GM19023 (cell line): ENCODE measurements around the gene ZBTB40.

ENCODE experiments used
- ATAC-seq: cut with Tn5 transposase; IDR thresholded peaks from one replicate; pipeline ENCODE4 v1.9.1; 2021; ENCODE audit warnings: mild to moderate bottlenecking, moderate library complexity; ENCODE audit not compliant: unreplicated experiment

The ZBTB40 gene

GRCh38 chr1:22462928-22463327 lies 11.3 kb downstream of the ZBTB40 start:
- no peak for ATAC-seq

- ATAC-seq: no peak
These were observed 13.4 kb downstream of the ZBTB40 start for GRCh38 chr1:22465015-22465565.

- no peak for ATAC-seq
These were observed 14.0 kb downstream of the ZBTB40 start for GRCh38 chr1:22465671-22466070.

GRCh38 chr1:22470227-22470626 lies 18.6 kb downstream of the ZBTB40 start:
- no peak for ATAC-seq

GRCh38 chr1:22471078-22471477 lies 19.4 kb downstream of the ZBTB40 start:
- ATAC-seq: no peak

- no peak for ATAC-seq
These were observed 20.0 kb downstream of the ZBTB40 start for GRCh38 chr1:22471610-22472009.

GRCh38 chr1:22472596-22472995 lies 20.9 kb downstream of the ZBTB40 start:
- ATAC-seq: no peak

- no peak for ATAC-seq
These were observed 22.3 kb downstream of the ZBTB40 start for GRCh38 chr1:22473952-22474351.

GRCh38 chr1:22476566-22476965 lies 24.9 kb downstream of the ZBTB40 start:
- no peak for ATAC-seq

- no peak for ATAC-seq
These were observed 31.5 kb downstream of the ZBTB40 start for GRCh38 chr1:22483121-22483520.

- no peak for ATAC-seq
These were observed 33.2 kb downstream of the ZBTB40 start for GRCh38 chr1:22484706-22485345.

GRCh38 chr1:22485431-22485830 lies 33.8 kb downstream of the ZBTB40 start:
- ATAC-seq: no peak

- no peak for ATAC-seq
These were observed 36.1 kb downstream of the ZBTB40 start for GRCh38 chr1:22487781-22488180.

GRCh38 chr1:22488319-22488718 lies 36.7 kb downstream of the ZBTB40 start:
- ATAC-seq: no peak

- no peak for ATAC-seq
These were observed 37.6 kb downstream of the ZBTB40 start for GRCh38 chr1:22489278-22489677.

GRCh38 chr1:22489823-22490222 lies 38.2 kb downstream of the ZBTB40 start:
- no peak for ATAC-seq

GRCh38 chr1:22490309-22490708 lies 38.7 kb downstream of the ZBTB40 start:
- no peak for ATAC-seq

GRCh38 chr1:22491995-22492715 lies 40.5 kb downstream of the ZBTB40 start:
- ATAC-seq: no peak

GRCh38 chr1:22494144-22494543 lies 42.5 kb downstream of the ZBTB40 start:
- no peak for ATAC-seq

GRCh38 chr1:22494943-22495579 lies 43.4 kb downstream of the ZBTB40 start:
- ATAC-seq: no peak

GRCh38 chr1:22496536-22497160 lies 45.0 kb downstream of the ZBTB40 start:
- ATAC-seq: no peak
